Medulla oblongata (tissue), 1 donor: ENCODE measurements around the gene NKX1-1.
"Not testable (repeated sequence)": the region's sequence is repeated elsewhere in the genome, so short reads cannot be mapped to it uniquely, and the experiment has no call there.

Experiments used
- DNase-seq: peaks from one replicate; pipeline ENCODE4 v3.0.0-alpha.2; 2015; ENCODE audit errors: extremely low spot score

Gene NKX1-1

DNA sequence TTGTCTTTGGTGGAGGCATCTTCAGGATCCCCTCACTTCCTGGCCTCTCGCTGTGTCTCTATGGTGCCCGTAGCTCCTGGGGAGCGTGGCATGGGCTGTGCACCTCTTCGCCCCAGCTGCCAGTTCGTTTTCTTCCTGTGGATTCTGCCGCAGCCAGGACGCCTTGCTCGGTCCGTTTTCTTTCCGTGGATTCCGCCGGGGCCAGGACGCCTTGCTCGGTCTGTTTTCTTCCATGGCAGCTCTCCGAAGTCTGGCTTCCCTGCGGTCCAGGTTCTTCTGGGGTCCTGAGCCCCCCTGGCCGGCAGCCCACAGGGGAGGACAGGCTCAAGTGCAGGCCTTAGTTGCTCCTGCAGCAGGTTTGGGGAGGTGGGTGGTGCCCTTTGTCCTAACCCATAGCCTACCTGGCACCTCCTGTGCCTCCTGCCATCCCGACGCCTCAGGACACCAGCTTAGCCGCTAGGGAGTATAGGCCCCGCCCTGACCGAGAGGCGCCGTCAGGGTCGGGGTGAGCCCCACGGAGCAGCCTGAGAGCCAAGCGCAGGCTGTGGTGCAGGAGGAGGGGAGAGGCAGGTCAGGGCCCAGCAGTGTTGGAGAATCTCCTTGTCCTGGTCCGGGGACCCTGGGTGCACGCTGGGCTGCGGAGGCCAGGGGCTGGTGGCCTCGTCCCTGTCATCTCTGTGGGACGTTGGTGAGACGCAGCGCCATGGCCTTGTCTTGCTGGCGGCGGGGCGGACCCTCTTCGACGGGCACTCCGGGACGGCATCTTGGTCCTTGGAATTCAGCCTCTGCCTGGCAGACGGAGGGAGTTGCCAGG lies 32.1 kb downstream of the NKX1-1 start:
- DNase-seq = no peak

GRCh38 chr4:1372576-1372975 lies 33.7 kb downstream of the NKX1-1 start:
- DNase-seq = not testable (repeated sequence)

DNA sequence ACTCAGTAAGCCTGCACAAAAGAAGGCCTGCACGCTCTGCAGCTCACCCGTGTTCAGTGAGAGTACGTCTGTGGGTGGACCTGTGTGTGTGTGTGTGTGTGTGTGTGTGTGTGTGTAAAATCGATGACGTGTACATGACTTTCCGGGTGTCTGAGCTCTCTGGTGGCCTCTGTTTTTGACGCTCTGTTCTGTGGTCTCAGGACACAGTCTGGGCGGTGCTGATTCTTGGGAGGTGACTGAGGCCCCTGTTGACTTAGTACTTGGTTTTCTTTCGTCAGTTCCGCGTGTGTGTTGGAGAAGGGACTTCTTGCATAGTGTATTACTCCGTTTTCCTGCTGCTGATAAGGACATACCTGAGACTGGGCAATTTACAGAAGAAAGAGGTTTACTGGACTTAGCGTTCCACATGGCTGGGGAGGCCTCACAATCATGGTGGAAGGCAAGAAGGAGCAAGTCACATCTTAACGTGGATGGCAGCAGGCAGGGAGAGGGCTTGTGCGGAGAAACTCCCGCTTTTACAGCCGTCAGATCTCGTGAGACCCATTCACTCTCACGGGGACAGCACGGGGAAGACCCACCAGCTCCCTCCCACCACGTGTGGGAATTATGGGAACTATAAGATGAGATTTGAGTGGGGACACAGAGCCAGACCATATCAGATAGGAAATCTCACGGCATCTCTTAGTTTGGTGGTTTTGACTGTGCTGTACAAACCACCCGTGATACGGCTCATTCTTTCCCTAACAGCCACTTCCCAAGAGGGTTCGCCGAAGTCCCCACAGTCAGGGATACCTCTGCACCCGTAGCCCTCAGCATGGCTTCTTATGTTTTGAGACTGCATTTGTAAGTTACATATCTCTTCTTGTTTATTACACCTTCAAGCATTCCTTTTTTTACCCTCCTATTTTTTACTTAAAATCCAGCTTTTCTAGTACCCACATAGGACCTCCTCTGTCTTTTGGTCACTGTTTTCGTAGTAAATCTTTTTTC lies 34.8 kb downstream of the NKX1-1 start:
- no peak for DNase-seq

DNA sequence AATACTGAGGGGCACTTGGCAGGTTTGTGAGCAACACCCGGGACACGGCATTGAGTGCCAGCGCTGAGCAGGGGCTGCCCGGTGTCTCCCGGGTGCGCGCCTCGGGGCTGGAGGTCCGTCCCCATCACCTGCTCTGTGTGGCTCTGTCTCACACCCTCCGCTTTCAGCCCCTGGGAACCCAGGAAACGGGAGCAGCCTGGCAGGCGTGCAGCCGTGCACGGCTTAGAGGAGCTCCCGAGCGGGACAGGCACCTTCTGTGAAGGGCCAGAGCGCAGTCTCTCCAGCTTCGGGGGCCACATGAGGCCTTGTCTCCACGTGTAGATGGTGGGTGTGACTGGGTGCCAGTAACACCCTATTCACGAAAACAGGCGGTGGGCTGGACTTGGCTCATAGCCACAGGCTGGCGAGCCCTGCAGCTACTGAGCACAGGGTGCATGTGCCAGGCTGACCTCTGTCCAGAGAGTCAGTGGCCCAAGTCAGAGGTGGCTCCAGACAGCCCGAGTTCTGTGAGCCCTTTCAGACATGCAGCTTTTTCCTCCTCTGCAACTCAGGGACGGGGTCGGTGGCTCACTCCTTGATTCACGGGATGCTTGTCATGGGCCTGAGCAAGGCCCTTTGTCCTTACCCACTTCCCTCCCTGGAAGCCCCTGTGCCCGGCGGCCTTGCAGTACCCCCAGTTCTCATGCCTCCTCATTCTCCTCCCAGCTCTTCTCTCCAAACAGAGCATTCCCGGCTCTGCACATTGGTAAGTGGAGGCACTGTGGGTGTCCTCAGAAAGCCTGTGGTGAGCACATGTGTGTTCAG lies 35.7 kb downstream of the NKX1-1 start:
- no peak for DNase-seq

- no peak for DNase-seq
Observed at GRCh38 chr4:1369479-1370079, 36.7 kb downstream of the NKX1-1 start.

DNA sequence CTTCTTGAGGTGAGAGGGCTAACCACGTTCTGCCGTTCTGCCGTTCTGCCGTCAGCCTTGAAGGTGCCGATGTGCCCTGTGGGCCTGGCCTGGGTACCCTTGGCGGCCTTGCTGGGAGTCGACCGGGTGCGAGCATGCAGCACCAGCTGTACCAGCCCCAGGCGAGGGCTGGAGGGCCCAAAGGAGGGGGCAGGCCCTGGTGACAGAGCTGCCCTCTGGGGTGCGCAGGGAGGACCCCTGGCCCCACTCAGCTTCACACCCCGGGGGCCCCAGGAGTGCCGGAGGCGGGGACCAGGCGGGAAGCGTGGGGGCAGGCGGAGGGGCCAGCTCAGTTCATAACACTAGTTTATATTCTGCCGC lies 37.2 kb downstream of the NKX1-1 start:
- no peak for DNase-seq

- DNase-seq = no peak
Observed at GRCh38 chr4:1368421-1369090, 37.7 kb downstream of the NKX1-1 start.

- no peak for DNase-seq
Observed at GRCh38 chr4:1367936-1368289, 38.3 kb downstream of the NKX1-1 start.

DNA sequence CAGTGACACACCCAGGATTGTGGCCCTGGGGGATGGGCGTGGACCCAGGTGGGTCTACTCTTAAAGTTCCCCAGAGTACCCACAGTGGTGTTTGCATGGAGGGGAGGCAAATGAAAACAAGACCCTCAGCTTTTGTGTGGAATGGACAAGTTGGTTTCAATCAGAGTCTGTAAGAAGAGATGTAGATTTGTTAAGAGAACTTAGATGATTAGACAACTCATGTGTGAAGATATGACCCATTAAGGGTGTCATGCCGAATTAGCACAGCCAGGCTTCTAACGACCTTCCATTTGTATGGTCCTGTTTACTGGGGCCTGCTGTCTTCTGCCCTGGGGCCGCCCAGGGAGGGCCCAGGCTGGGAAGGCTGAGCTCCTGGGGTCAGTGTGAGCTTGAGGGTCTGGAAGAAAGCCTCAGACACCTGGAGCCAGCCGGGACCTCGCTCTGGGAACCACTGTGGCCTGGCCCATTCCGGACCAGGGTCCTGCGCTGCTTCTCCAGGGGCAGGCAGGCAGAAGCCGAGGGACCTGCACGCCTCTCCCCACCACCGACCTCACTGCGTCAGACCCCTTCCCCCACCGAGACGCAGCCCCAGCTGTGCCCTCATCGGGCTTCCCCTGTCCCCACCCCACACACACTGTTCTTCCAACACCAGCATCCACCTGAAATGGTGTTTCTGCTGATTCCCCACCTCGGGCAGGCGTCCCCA lies 38.9 kb downstream of the NKX1-1 start:
- no peak for DNase-seq

- no peak for DNase-seq
Observed at GRCh38 chr4:1366371-1367229, 39.6 kb downstream of the NKX1-1 start.

GRCh38 chr4:1365271-1366178 lies 40.7 kb downstream of the NKX1-1 start:
- DNase-seq = no peak

- DNase-seq = no peak
Observed at GRCh38 chr4:1364748-1365147, 41.5 kb downstream of the NKX1-1 start.

DNA sequence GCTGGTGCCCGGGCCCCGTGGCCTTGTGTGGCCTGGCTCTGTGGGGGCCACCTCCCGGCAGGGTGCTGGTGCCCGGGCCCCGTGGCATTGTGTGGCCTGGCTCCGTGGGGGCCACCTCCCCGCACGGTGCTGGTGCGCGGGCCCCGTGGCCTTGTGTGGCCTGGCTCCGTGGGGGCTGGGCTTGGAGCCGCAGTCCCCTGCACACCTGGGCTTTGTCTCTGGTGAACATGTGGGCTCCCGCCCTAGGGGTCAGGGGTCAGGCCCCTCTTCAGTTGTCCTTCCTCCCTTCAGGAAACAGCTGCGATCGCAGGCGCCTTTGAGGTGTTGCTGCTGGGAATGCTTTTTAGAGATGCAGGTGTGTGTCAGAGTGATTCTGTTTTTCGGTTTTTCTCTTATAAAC lies 42.0 kb downstream of the NKX1-1 start:
- no peak for DNase-seq

DNA sequence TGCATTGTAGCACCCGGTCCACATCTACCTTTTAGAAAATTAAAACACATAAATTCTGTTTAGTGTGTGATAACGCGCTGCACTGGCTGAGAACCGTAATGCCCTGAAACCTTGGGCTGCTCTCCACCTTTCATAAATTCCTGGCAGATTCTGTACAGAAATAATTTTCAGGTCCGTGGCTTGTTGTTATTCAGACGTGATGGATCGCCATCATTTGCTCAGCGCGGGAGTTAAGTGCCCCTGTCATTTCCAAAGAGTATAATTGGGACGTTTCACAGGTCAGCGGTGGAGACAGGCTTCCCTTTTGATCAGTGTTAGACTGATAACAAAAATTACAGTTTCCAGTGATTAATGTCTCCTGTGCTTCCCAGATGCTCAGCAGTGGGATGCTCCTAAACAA lies 42.7 kb downstream of the NKX1-1 start:
- DNase-seq = no peak

GRCh38 chr4:1362521-1362920 lies 43.7 kb downstream of the NKX1-1 start:
- DNase-seq = no peak

DNA sequence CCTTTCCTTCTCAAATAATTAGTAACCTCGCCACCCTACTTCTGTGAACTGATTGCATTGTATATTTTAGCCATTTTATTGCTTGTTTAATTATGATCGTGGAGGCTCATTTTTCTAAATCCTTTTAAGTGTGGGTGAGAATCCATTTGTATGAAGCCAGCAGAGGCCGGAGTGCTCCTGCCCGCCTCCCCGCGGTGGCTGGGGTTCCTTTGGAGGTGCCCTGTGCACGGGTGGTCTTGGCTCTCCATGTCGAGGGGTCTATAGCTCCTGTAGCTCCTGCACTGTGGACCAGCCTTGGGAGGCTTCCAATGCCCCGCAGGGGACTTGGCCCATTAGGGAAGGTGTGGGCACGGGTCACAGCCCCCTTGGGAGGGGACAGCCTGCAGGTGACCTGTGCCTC lies 44.2 kb downstream of the NKX1-1 start:
- no peak for DNase-seq

- no peak for DNase-seq
Observed at GRCh38 chr4:1361431-1361830, 44.8 kb downstream of the NKX1-1 start.
